ENCODE data around the gene NOL4L. TPM values are rescaled to one million over a fixed set of nuclear protein-coding genes. Genes with fewer than 3 reads are reported as not detected.

The NOL4L gene
- total and polyA plus RNA-seq, 9 donors, result 3.3 to 17.1 (median 10.6) TPM

GRCh38 chr20:32614303-32614702 lies 29.2 kb upstream of the NOL4L start:
- Histone ChIP-seq H3K36me3 (no peaks in the 10 kb centered on the region), H3K27ac (no peak overlapping the region), H3K9me3 (no peaks in the 10 kb centered on the region), H3K4me3 (no peak overlapping the region), H3K4me1 (ENCODE audit: insufficient read depth) (no peaks in the 10 kb centered on the region), H3K27me3 (no peaks in the 10 kb centered on the region)
- intact Hi-C loops (cut with DNase I), result no loop called here
- no peak for DNase-seq
- no peak for TF ChIP-seq CTCF (IDR thresholded peaks at IDR 0.05)
- TF ChIP-seq EP300 (IDR thresholded peaks at IDR 0.05), result no peak
- TF ChIP-seq POLR2A (IDR thresholded peaks at IDR 0.05), result no peak
- 89 to 100% (median 97%) methylated on average over 1 of the region's 1 CpG for WGBS, 3 donors

GRCh38 chr20:32613192-32614053 lies 28.3 kb upstream of the NOL4L start:
- no peak overlapping the region for H3K4me3 ChIP-seq
- no peaks in the 10 kb centered on the region for H3K9me3 ChIP-seq
- TF ChIP-seq POLR2A (IDR thresholded peaks at IDR 0.05) (no peak), CTCF (IDR thresholded peaks at IDR 0.05) (no peak), EP300 (IDR thresholded peaks at IDR 0.05) (no peak)

GRCh38 chr20:32612351-32613191 lies 27.4 kb upstream of the NOL4L start:
- WGBS, 3 donors, result 95 to 100% (median 98%) methylated on average over 3 of the region's 3 CpGs
- H3K27me3 ChIP-seq, result no peaks in the 10 kb centered on the region
- TF ChIP-seq EP300 (IDR thresholded peaks at IDR 0.05) (no peak), CTCF (IDR thresholded peaks at IDR 0.05) (no peak), POLR2A (IDR thresholded peaks at IDR 0.05) (no peak)
- H3K9me3 ChIP-seq, result no peaks in the 10 kb centered on the region
- no peak overlapping the region for H3K27ac ChIP-seq
- intact Hi-C loops (cut with DNase I), result no loop called here
- H3K4me1 ChIP-seq (ENCODE audit: insufficient read depth), result no peaks in the 10 kb centered on the region
- H3K4me3 ChIP-seq, result no peak overlapping the region
- DNase-seq, result no peak
- no peaks in the 10 kb centered on the region for H3K36me3 ChIP-seq

More at GRCh38 chr20:32613192-32614053, 28.3 kb upstream of the NOL4L start:
- WGBS, 3 donors, result 86 to 90% (median 87%) methylated on average over 3 of the region's 3 CpGs
- DNase-seq, result no peak
- Histone ChIP-seq H3K27ac (no peak overlapping the region), H3K27me3 (no peaks in the 10 kb centered on the region), H3K36me3 (no peaks in the 10 kb centered on the region), H3K4me1 (ENCODE audit: insufficient read depth) (no peaks in the 10 kb centered on the region)
- intact Hi-C loops (cut with DNase I), result no loop called here

- Histone ChIP-seq H3K36me3 (no peaks in the 10 kb centered on the region), H3K4me3 (no peak overlapping the region), H3K27ac (no peak overlapping the region), H3K9me3 (no peaks in the 10 kb centered on the region), H3K4me1 (ENCODE audit: insufficient read depth) (no peaks in the 10 kb centered on the region), H3K27me3 (no peaks in the 10 kb centered on the region)
- DNase-seq, result no peak
- intact Hi-C loops (cut with DNase I), result no loop called here
- 88 to 91% (median 89%) methylated on average over 6 of the region's 6 CpGs for WGBS, 3 donors
- TF ChIP-seq EP300 (IDR thresholded peaks at IDR 0.05), result no peak
- TF ChIP-seq POLR2A (IDR thresholded peaks at IDR 0.05), result no peak
- TF ChIP-seq CTCF (IDR thresholded peaks at IDR 0.05), result no peak
These were observed 26.7 kb upstream of the NOL4L start for GRCh38 chr20:32611868-32612267.
